NCI-H2196 (cell line): Measurements from ENCODE around the gene SIGLEC1.

ENCODE experiments used
- DNase-seq: peaks from one replicate; lab custom pipeline; 2025; ENCODE audit not compliant: unreplicated experiment; lab: John Stamatoyannopoulos, UW

Gene SIGLEC1

DNA sequence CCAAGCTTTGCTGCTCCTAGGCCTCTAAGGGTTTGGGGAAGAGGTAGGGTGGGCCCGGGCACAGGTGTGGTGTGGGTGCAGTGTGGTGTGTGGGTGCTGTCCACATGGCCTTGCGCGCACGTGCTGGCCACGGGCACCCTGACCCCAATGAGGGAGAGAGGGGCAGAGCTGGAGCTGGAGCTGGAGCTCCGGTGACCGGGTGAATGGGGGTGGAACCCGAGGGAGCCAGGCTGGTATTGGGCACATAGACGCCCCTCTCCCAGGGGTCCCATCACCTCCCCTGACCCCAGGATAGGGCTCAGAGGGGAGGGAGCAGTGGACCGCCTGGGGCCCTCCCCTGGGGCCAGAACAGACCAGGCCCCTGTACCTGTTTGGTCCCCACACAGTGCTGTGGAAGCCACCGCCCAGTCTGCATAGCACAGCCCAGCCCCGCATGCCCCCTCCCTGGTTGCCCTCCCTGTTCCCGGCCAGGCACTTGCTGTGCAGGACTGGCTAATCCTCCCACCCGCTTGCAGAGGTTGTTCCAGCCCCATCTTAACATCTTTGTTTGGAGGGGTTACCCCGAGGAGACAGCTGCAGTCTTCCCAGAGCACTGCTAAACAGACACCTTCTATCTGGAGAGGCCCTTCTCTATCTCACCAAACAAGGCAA, 31.6 kb downstream of the SIGLEC1 start:
- no peak for DNase-seq

- no peak for DNase-seq
Observed at GRCh38 chr20:3679749-3680700, 32.4 kb downstream of the SIGLEC1 start.

DNA sequence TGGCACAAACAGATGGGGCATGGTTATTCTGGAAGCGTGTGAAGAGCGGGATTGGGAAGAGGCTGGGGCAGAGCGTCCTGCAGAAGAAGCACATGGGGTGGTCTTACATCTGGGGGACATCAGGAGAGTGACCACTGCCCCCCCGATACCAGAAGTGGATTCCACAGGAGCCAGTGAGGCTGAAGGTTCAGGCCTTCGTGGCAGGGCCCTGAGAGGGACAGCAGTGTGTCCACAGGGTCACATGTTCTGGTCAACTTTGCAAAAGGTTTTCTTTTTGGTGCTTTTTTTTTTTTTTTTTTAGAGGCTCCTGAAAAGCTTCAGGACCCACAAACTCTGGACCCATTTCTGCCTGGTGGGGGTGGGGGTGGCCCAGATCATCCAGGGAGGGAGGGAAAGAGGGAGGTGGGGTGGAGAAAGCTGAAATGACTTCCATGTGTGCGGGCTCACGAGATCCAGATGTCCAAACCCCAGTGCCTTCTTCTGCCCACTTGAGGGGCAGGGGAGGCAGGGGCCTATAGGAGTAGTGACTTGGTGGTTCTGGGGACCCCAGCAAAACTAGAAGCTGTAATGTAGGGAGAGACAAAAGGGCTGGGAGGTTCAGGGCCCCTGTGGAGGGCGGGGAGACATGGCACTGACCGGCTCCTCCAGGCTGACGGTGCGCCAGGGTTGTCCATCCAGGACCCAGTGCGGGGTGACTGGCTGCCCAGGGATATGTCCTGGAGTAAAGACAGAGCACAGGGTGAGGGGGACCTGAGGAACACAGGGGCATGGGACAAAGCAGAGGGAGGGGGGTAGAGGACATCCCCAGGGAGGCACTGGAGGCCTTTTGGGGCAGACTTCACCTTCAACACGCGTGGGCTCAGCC, 33.3 kb downstream of the SIGLEC1 start:
- no peak for DNase-seq

GRCh38 chr20:3678198-3678597, 34.2 kb downstream of the SIGLEC1 start:
- DNase-seq = no peak

DNA sequence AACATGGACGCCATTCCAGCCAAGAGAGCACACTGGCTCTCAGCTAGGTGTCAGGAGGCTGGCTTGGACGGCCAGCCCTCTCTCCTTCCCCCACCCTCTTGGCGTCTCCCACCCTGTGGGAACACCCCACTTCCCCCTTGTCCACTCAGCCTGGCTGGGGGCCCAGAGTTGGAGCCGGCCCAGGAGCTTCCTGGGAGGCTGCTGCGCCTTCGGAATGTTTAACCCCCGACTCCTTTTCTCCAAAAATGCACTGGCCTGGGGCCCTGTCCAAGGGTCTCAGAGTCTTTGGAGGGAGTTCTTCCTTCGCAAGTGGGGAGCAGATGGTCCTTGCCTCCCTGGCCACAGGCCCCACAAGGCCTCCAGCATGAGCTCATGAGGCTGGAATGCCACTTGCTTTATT, 34.7 kb downstream of the SIGLEC1 start:
- DNase-seq = no peak

- DNase-seq = no peak
Observed at GRCh38 chr20:3674995-3675900, 37.2 kb downstream of the SIGLEC1 start.

- no peak for DNase-seq
Observed at GRCh38 chr20:3674447-3674846, 38.0 kb downstream of the SIGLEC1 start.

DNA sequence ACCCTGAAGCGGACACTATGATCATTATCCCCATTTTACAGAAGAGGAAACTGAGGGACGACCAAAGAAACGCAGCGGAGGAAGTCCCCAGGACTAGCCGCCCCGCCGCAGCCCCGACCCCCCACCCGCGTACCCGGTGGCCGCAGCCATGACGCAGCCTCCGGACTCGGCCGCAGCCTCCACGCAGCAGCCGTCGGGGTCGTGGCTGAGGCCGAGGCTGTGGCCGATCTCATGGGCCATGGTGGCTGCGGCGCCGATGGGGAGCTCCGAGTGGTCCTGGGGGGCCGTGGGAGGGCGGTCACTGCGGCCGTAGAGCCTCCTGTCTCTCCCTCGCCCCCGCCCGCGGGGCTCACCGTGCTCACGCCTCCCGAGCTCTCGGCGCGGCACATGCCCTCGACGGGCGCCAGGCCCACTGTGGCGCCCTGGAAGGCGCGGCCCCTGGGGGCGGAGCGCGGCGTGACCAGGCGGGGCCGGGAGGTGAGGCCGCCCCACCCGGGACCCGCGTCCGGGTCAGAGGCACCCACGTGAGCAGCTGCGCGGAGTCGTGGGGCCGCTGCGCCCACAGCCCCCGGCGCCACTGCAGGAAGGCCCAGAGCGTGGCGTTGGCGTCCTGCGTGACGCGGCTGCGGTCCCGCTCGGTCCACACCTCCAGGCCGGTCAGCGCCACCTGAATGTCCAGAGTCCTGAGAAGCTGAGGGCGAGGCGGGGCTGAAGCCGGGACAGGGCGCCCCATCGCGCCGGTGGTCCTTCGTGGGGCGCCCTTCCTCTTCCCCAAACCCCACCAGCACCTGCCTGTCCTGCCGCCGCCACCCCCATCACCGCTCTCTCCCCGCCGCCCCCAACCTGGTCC, 39.0 kb downstream of the SIGLEC1 start:
- no peak for DNase-seq

GRCh38 chr20:3672547-3673171, 39.7 kb downstream of the SIGLEC1 start:
- DNase-seq = no peak

GRCh38 chr20:3671986-3672546, 40.3 kb downstream of the SIGLEC1 start:
- no peak for DNase-seq

DNA sequence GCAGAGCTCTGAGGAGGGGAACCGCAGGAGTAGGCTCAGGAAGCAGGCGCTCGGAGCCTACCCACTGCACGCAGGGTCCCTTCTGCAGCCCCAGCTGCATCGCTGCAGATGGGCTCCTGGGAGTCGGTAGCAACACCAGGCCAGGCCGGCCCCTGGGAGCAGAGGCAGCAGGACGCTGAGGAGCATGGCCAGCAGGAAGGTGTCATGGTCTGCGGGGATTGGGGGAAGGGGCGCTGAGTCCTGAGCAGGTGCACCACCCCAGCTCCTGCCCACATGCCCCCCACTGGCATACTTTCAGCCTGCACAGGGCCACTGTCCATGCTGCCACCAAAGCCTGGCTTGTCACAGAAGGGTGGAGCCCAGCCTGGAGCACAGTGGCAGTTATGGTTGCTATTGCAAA, 41.5 kb downstream of the SIGLEC1 start:
- no peak for DNase-seq

DNA sequence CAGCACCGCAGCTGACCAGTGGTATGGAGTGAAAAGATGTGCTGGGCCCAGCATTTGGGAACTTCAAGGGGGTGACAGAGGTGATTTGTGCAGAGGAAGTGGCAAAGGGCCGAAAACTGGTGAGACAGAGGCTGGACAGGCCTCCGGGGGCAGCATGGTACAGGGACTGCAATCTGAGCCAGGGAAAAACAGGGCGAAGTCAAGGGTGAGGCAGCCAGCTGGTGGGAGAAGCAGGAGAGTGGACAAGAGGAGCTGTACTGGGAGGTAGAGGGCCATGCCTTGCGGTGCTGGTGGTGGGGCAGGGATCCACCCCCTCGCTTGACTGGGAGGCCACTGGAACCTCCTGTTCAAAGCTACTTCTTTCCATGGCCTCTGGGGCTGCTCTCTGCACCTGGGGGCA, 41.9 kb downstream of the SIGLEC1 start:
- no peak for DNase-seq

- no peak for DNase-seq
Observed at GRCh38 chr20:3669710-3670367, 42.6 kb downstream of the SIGLEC1 start.

- DNase-seq = no peak
Observed at GRCh38 chr20:3667434-3668037, 44.9 kb downstream of the SIGLEC1 start.

- no peak for DNase-seq
Observed at GRCh38 chr20:3663858-3664257, 48.5 kb downstream of the SIGLEC1 start.

GRCh38 chr20:3663031-3663701, 49.2 kb downstream of the SIGLEC1 start, which contains the start of gene GFRA4:
Gene GFRA4 (minus strand): TSS chr20:3663399. CDS start chr20:3663399, 0 bp downstream.
- no peak for DNase-seq
